Small intestine (tissue), 7 donors: ENCODE results near the gene PTHLH. TPM values are rescaled to one million over a fixed set of nuclear protein-coding genes. Genes with fewer than 3 reads are reported as not detected.

ENCODE experiments used
- DNase-seq, 2 donors: peaks; one replicate each; pipeline versions ENCODE4 v3.0.0 to v3.0.0-alpha.2; 2013
- FAIRE-seq: peaks from 2 replicates; lab custom pipeline; 2012; peaks lifted over from hg19 to GRCh38; lab: Jason Lieb, UNC
- H3K27ac ChIP-seq, 3 donors: one replicate each; pipeline ENCODE4 v1.5.1; 2013; ENCODE audit warnings: low read length in 2 of 3, mild to moderate bottlenecking in 2 of 3, control low read depth in 1 of 3, inconsistent platforms in 1 of 3, low read depth in 1 of 3, moderate library complexity in 1 of 3
- H3K27me3 ChIP-seq, 3 donors: one replicate each; pipeline ENCODE4 v1.6.1; 2013; ENCODE audit warnings: low read length in 3 of 3, inconsistent platforms in 1 of 3; ENCODE audit not compliant: control insufficient read depth in 3 of 3, insufficient read depth in 3 of 3
- H3K36me3 ChIP-seq, 3 donors: one replicate each; pipeline ENCODE4 v1.6.1; 2013; ENCODE audit warnings: low read length in 3 of 3, inconsistent platforms in 1 of 3, low read depth in 1 of 3, mild to moderate bottlenecking in 1 of 3, moderate library complexity in 1 of 3; ENCODE audit not compliant: control insufficient read depth in 3 of 3, insufficient read depth in 2 of 3
- H3K4me1 ChIP-seq, 3 donors: one replicate each; pipeline ENCODE4 v1.6.1; 2013; ENCODE audit warnings: low read length in 2 of 3, inconsistent platforms in 1 of 3, low read depth in 1 of 3, mild to moderate bottlenecking in 1 of 3, moderate library complexity in 1 of 3; ENCODE audit not compliant: control insufficient read depth in 3 of 3, insufficient read depth in 2 of 3
- H3K4me3 ChIP-seq, 3 donors: one replicate each; pipeline ENCODE4 v1.5.1; 2013; ENCODE audit warnings: low read length in 3 of 3, control low read depth in 1 of 3, inconsistent platforms in 1 of 3, low read depth in 1 of 3, mild to moderate bottlenecking in 1 of 3, moderate library complexity in 1 of 3
- H3K9me3 ChIP-seq, 2 donors: one replicate each; pipeline ENCODE4 v1.6.1; 2013; ENCODE audit warnings: low read depth in 1 of 2, low read length in 1 of 2; ENCODE audit not compliant: control insufficient read depth in 2 of 2, insufficient read depth in 1 of 2
- WGBS, 3 donors: extraction: QIAGEN DNeasy Blood & Tissue Kit; methylation state at CpG; one replicate each; pipeline ENCODE4 v1.1.7; 2013; 5-methylcytosine and 5-hydroxymethylcytosine counted together
- polyA plus RNA-seq, 4 donors: library from polyadenylated mRNA; stranded (reverse) in 3 of 4; unstranded in 1 of 4; fragments of 200-250 nt in 3 of 4; fragments of 120-200 nt in 1 of 4; gene quantifications; one replicate each; pipeline versions ENCODE4 v1.2.1 to v1.2.3, GENCODE V29; 2013
- donor health status: healthy with polysubstance abuse.
- donor health status: control.
- donor health status: control.
- donor health status: Bipolar disorder and iron deficiency.
- donor health status: healthy.

The PTHLH gene
- polyA plus RNA-seq, 4 donors = 0.15 to 0.55 (median 0.54) TPM; not detected in 1

GRCh38 chr12:27940756-27941402, 31.7 kb downstream of the PTHLH start:
- no peak overlapping the region for H3K27ac ChIP-seq
- no peaks in the 10 kb centered on the region for H3K27me3 ChIP-seq
- DNase-seq (peak; percentile 67 to 83), FAIRE-seq (peak; percentile 15)
- no peaks in the 10 kb centered on the region for H3K36me3 ChIP-seq
- H3K9me3 ChIP-seq = no peaks in the 10 kb centered on the region
- no peaks in the 10 kb centered on the region for H3K4me1 ChIP-seq
- 26 to 40% (median 31%) methylated on average over 4 of the region's 4 CpGs for WGBS, 3 donors
- H3K4me3 ChIP-seq = no peak overlapping the region

GRCh38 chr12:27940245-27940644, 32.3 kb downstream of the PTHLH start:
- FAIRE-seq (no peak), DNase-seq (no peak)
- Histone ChIP-seq H3K36me3 (no peaks in the 10 kb centered on the region), H3K27me3 (no peaks in the 10 kb centered on the region), H3K27ac (no peak overlapping the region), H3K4me1 (no peaks in the 10 kb centered on the region), H3K4me3 (no peak overlapping the region), H3K9me3 (no peaks in the 10 kb centered on the region)
- 86 to 97% (median 93%) methylated on average over 4 of the region's 4 CpGs for WGBS, 3 donors

- no peak for FAIRE-seq
- no peaks in the 10 kb centered on the region for H3K36me3 ChIP-seq
- H3K4me3 ChIP-seq = no peak overlapping the region
- no peak for DNase-seq
- no peak overlapping the region for H3K27ac ChIP-seq
- H3K9me3 ChIP-seq = no peaks in the 10 kb centered on the region
- H3K27me3 ChIP-seq = no peaks in the 10 kb centered on the region
- no peaks in the 10 kb centered on the region for H3K4me1 ChIP-seq
- WGBS, 3 donors = 47 to 61% (median 56%) methylated on average over 2 of the region's 2 CpGs
Measured at GRCh38 chr12:27937768-27938167, 34.8 kb downstream of the PTHLH start.

GRCh38 chr12:27936196-27936595, 36.3 kb downstream of the PTHLH start:
- Histone ChIP-seq H3K27me3 (no peaks in the 10 kb centered on the region), H3K27ac (no peak overlapping the region), H3K4me3 (no peak overlapping the region), H3K9me3 (no peaks in the 10 kb centered on the region), H3K36me3 (no peaks in the 10 kb centered on the region), H3K4me1 (no peaks in the 10 kb centered on the region)
- WGBS, 3 donors = 70 to 76% (median 76%) methylated on average over 3 of the region's 3 CpGs
- FAIRE-seq = no peak
- no peak for DNase-seq

GRCh38 chr12:27934276-27934675, 38.3 kb downstream of the PTHLH start:
- Histone ChIP-seq H3K9me3 (no peaks in the 10 kb centered on the region), H3K27me3 (no peaks in the 10 kb centered on the region), H3K4me1 (no peaks in the 10 kb centered on the region), H3K27ac (no peak overlapping the region), H3K4me3 (no peak overlapping the region), H3K36me3 (no peaks in the 10 kb centered on the region)
- FAIRE-seq (no peak), DNase-seq (no peak)
- WGBS, 3 donors = 82 to 97% (median 92%) methylated on average over 1 of the region's 1 CpG

GRCh38 chr12:27931390-27931789, 41.1 kb downstream of the PTHLH start:
- 80 to 81% (median 81%) methylated on average over 1 of the region's 1 CpG for WGBS, 3 donors
- no peak for FAIRE-seq

GRCh38 chr12:27927347-27927746, 45.2 kb downstream of the PTHLH start:
- FAIRE-seq = no peak
- H3K36me3 ChIP-seq = no peaks in the 10 kb centered on the region
- DNase-seq = no peak

More at GRCh38 chr12:27931390-27931789, 41.1 kb downstream of the PTHLH start:
- H3K27ac ChIP-seq = no peak overlapping the region
- H3K4me1 ChIP-seq = no peaks in the 10 kb centered on the region
- H3K36me3 ChIP-seq = no peaks in the 10 kb centered on the region
- H3K9me3 ChIP-seq = no peaks in the 10 kb centered on the region
- no peak overlapping the region for H3K4me3 ChIP-seq
- DNase-seq = no peak
- no peaks in the 10 kb centered on the region for H3K27me3 ChIP-seq

GRCh38 chr12:27924350-27925135, 48.0 kb downstream of the PTHLH start:
- no peaks in the 10 kb centered on the region for H3K9me3 ChIP-seq
- WGBS, 3 donors = 49 to 65% (median 63%) methylated on average over 2 of the region's 2 CpGs
- peak in 1 of 2 donors; percentile 12 for DNase-seq
- no peak overlapping the region for H3K4me3 ChIP-seq
- H3K27me3 ChIP-seq = no peaks in the 10 kb centered on the region
- no peak for FAIRE-seq
- no peak overlapping the region for H3K27ac ChIP-seq
- no peaks in the 10 kb centered on the region for H3K36me3 ChIP-seq
- no peaks in the 10 kb centered on the region for H3K4me1 ChIP-seq

More at GRCh38 chr12:27927347-27927746, 45.2 kb downstream of the PTHLH start:
- Histone ChIP-seq H3K4me1 (no peaks in the 10 kb centered on the region), H3K27me3 (no peaks in the 10 kb centered on the region), H3K9me3 (no peaks in the 10 kb centered on the region), H3K4me3 (no peak overlapping the region), H3K27ac (no peak overlapping the region)
- 42 to 68% (median 47%) methylated on average over 2 of the region's 2 CpGs for WGBS, 3 donors
